Measurements from ENCODE around the gene HOXC10. TPM values are rescaled to one million over a fixed set of nuclear protein-coding genes. Genes with fewer than 3 reads are reported as not detected.

The HOXC10 gene
- not detected for total RNA-seq
- not detected for total RNA-seq (2013)

DNA sequence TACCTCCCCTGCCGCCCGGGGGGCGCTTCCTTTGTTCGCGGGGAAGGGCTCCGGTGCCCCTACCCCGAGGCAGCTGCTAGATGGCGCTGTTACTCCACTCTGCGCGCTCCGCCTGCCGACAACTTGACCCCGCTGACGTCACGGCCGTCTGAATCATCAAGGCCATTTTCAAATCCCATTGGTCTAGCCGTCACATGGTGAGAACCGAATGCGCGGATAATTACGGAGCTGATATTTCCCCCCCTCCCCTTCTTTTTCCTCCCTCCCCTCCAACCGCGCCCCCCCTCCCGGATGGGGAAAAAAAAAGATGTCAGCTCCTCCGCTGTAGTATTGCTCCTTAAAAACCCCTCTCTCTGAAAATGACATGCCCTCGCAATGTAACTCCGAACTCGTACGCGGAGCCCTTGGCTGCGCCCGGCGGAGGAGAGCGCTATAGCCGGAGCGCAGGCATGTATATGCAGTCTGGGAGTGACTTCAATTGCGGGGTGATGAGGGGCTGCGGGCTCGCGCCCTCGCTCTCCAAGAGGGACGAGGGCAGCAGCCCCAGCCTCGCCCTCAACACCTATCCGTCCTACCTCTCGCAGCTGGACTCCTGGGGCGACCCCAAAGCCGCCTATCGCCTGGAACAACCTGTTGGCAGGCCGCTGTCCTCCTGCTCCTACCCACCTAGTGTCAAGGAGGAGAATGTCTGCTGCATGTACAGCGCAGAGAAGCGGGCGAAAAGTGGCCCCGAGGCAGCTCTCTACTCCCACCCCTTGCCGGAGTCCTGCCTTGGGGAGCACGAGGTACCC, at the start of gene HOXC10:
TSS of gene HOXC10 (plus strand) at position 246 of the 791 bp plus-strand sequence. CDS start at position 360, 114 bp downstream.
- peak; percentile 45 for TF ChIP-seq CTCF (IDR thresholded peaks at IDR 0.05)
- peak; percentile 76 to 80 (median 78) for ATAC-seq
- WGBS (ENCODE audit: insufficient coverage), result 7% methylated on average over 54 of the region's 55 CpGs
- Mint-ChIP-seq H3K27ac (peak within 1 kb of the TSS; percentile 63 to 72), H3K9me3 (no peaks in the 10 kb centered on the region), H3K4me1 (peaks cover 24 to 43% of the 10 kb centered on the region in 2 donors), H3K27me3 (ENCODE audit: low read depth in 2 of 2) (peaks cover 88 to 89% of the 10 kb centered on the region in 2 donors), H3K36me3 (peaks cover 2% of the 10 kb centered on the region), H3K4me3 (peak within 1 kb of the TSS; percentile 67)
- Histone ChIP-seq H3K4me1 (ENCODE audit: control insufficient read depth, insufficient read depth, low read length) (peaks cover 30% of the 10 kb centered on the region), H3K27me3 (ENCODE audit: control insufficient read depth, insufficient read depth, low read length) (peaks cover 86% of the 10 kb centered on the region), H3K36me3 (ENCODE audit: control insufficient read depth, insufficient read depth, low read length) (no peaks in the 10 kb centered on the region), H3K27ac (ENCODE audit: low read length) (no peak within 1 kb of the TSS), H3K4me3 (ENCODE audit: low read length) (no peak within 1 kb of the TSS), H3K9me3 (ENCODE audit: control insufficient read depth, insufficient read depth, low read length) (peaks cover 5% of the 10 kb centered on the region)
- DNase-seq, result peak; percentile 76 to 84
- intact Hi-C loops (cut with micrococcal nuclease), result loop anchor here (10.0 kb wide), 1 partner anchor 190 kb away; no protein-coding TSS in a partner anchor

GRCh38 chr12:53935383-53936341, 49.3 kb upstream of the HOXC10 start:
- Mint-ChIP-seq H3K4me1 (peaks cover 9 to 11% of the 10 kb centered on the region in 2 donors), H3K9me3 (no peaks in the 10 kb centered on the region), H3K36me3 (no peaks in the 10 kb centered on the region), H3K27me3 (ENCODE audit: low read depth in 2 of 2) (peaks cover 82 to 84% of the 10 kb centered on the region in 2 donors), H3K27ac (peak overlapping the region in 1 of 2 donors; percentile 34), H3K4me3 (no peak overlapping the region)
- no peak overlapping the region for H3K27ac ChIP-seq (ENCODE audit: low read length)
- peaks cover 79% of the 10 kb centered on the region for H3K27me3 ChIP-seq (ENCODE audit: control insufficient read depth, insufficient read depth, low read length)
- H3K36me3 ChIP-seq (ENCODE audit: control insufficient read depth, insufficient read depth, low read length), result no peaks in the 10 kb centered on the region
- peaks cover 8% of the 10 kb centered on the region for H3K4me1 ChIP-seq (ENCODE audit: control insufficient read depth, insufficient read depth, low read length)
- no peak for DNase-seq
- no peak for ATAC-seq
- intact Hi-C loops (cut with micrococcal nuclease), result no loop called here
- no peaks in the 10 kb centered on the region for H3K9me3 ChIP-seq (ENCODE audit: control insufficient read depth, insufficient read depth, low read length)
- 7% methylated on average over 47 of the region's 49 CpGs for WGBS (ENCODE audit: insufficient coverage)
- no peak overlapping the region for H3K4me3 ChIP-seq (ENCODE audit: low read length)
- no peak for TF ChIP-seq CTCF (IDR thresholded peaks at IDR 0.05)

- intact Hi-C loops (cut with micrococcal nuclease), result no loop called here
- H3K27me3 ChIP-seq (ENCODE audit: control insufficient read depth, insufficient read depth, low read length), result peaks cover 80% of the 10 kb centered on the region
- peaks cover 83 to 86% of the 10 kb centered on the region in 2 donors for H3K27me3 Mint-ChIP-seq (ENCODE audit: low read depth in 2 of 2)
These were observed 47.8 kb upstream of the HOXC10 start for GRCh38 chr12:53937099-53937498.

More at GRCh38 chr12:53937099-53937498, 47.8 kb upstream of the HOXC10 start:
- 9% methylated on average over 11 of the region's 12 CpGs for WGBS (ENCODE audit: insufficient coverage)
- no peaks in the 10 kb centered on the region for H3K9me3 Mint-ChIP-seq
- TF ChIP-seq CTCF (IDR thresholded peaks at IDR 0.05), result no peak
- no peak overlapping the region for H3K27ac Mint-ChIP-seq
- H3K9me3 ChIP-seq (ENCODE audit: control insufficient read depth, insufficient read depth, low read length), result no peaks in the 10 kb centered on the region
- ATAC-seq (no peak), DNase-seq (no peak)
- no peaks in the 10 kb centered on the region for H3K36me3 Mint-ChIP-seq
- H3K27ac ChIP-seq (ENCODE audit: low read length), result no peak overlapping the region
- peaks cover 9 to 11% of the 10 kb centered on the region in 2 donors for H3K4me1 Mint-ChIP-seq
- H3K4me3 Mint-ChIP-seq, result peak overlapping the region; percentile 25
- H3K36me3 ChIP-seq (ENCODE audit: control insufficient read depth, insufficient read depth, low read length), result no peaks in the 10 kb centered on the region
- H3K4me3 ChIP-seq (ENCODE audit: low read length), result no peak overlapping the region
- H3K4me1 ChIP-seq (ENCODE audit: control insufficient read depth, insufficient read depth, low read length), result peaks cover 8% of the 10 kb centered on the region

All from natural killer cell (primary cell).